ENCODE data around the gene MCTP2.

Gene MCTP2

GRCh38 chr15:94354655-94355054, 123.3 kb downstream of the MCTP2 start:
- no peak for DNase-seq

GRCh38 chr15:94359716-94360115, 128.4 kb downstream of the MCTP2 start:
- no peak for DNase-seq

GRCh38 chr15:94360251-94360685, 128.9 kb downstream of the MCTP2 start:
- no peak for DNase-seq

- no peak for DNase-seq
These were observed 131.2 kb downstream of the MCTP2 start for GRCh38 chr15:94362385-94363092.

GRCh38 chr15:94363382-94363781, 132.0 kb downstream of the MCTP2 start:
- DNase-seq = no peak

GRCh38 chr15:94366781-94367180, 135.4 kb downstream of the MCTP2 start:
- DNase-seq = no peak

- DNase-seq = no peak
These were observed 136.6 kb downstream of the MCTP2 start for GRCh38 chr15:94367726-94368535.

GRCh38 chr15:94370206-94370935, 139.0 kb downstream of the MCTP2 start:
- no peak for DNase-seq

GRCh38 chr15:94370936-94371285, 139.6 kb downstream of the MCTP2 start:
- DNase-seq = no peak

- DNase-seq = no peak
These were observed 141.5 kb downstream of the MCTP2 start for GRCh38 chr15:94372821-94373220.

- DNase-seq = no peak
These were observed 144.6 kb downstream of the MCTP2 start for GRCh38 chr15:94375997-94376396.

GRCh38 chr15:94379986-94380385, 148.6 kb downstream of the MCTP2 start:
- no peak for DNase-seq

- DNase-seq = no peak
These were observed 149.4 kb downstream of the MCTP2 start for GRCh38 chr15:94380798-94381197.

- no peak for DNase-seq
These were observed 150.0 kb downstream of the MCTP2 start for GRCh38 chr15:94381384-94381783.

GRCh38 chr15:94383041-94383440, 151.7 kb downstream of the MCTP2 start:
- no peak for DNase-seq

- DNase-seq = no peak
These were observed 152.3 kb downstream of the MCTP2 start for GRCh38 chr15:94383706-94384105.

- no peak for DNase-seq
These were observed 154.1 kb downstream of the MCTP2 start for GRCh38 chr15:94385441-94385840.

GRCh38 chr15:94386351-94386750, 155.0 kb downstream of the MCTP2 start:
- no peak for DNase-seq

- no peak for DNase-seq
These were observed 156.1 kb downstream of the MCTP2 start for GRCh38 chr15:94387442-94387841.

GRCh38 chr15:94387849-94388441, 156.6 kb downstream of the MCTP2 start:
- no peak for DNase-seq

GRCh38 chr15:94395640-94396039, 164.3 kb downstream of the MCTP2 start:
- DNase-seq = no peak

GRCh38 chr15:94397337-94397736, 166.0 kb downstream of the MCTP2 start:
- DNase-seq = no peak

GRCh38 chr15:94398001-94398400, 166.6 kb downstream of the MCTP2 start:
- no peak for DNase-seq
